Neural progenitor cell (in vitro differentiated cells): Measurements from ENCODE around the gene TNNC1.

ENCODE experiments used
- EZH2phosphoT487 ChIP-seq: fragments of 200-600 bp; sonication (generic); IDR thresholded peaks from 2 replicates; pipeline ENCODE4 v1.6.1; 2017; ENCODE audit warnings: antibody characterized with exemption
- TF ChIP-seq, protein P1 (sequence below): fragments of 200-600 bp; sonication (generic); IDR thresholded peaks from 2 replicates; pipeline ENCODE4 v1.5.1; 2017; ENCODE audit warnings: antibody characterized with exemption, mild to moderate bottlenecking

DNA sequence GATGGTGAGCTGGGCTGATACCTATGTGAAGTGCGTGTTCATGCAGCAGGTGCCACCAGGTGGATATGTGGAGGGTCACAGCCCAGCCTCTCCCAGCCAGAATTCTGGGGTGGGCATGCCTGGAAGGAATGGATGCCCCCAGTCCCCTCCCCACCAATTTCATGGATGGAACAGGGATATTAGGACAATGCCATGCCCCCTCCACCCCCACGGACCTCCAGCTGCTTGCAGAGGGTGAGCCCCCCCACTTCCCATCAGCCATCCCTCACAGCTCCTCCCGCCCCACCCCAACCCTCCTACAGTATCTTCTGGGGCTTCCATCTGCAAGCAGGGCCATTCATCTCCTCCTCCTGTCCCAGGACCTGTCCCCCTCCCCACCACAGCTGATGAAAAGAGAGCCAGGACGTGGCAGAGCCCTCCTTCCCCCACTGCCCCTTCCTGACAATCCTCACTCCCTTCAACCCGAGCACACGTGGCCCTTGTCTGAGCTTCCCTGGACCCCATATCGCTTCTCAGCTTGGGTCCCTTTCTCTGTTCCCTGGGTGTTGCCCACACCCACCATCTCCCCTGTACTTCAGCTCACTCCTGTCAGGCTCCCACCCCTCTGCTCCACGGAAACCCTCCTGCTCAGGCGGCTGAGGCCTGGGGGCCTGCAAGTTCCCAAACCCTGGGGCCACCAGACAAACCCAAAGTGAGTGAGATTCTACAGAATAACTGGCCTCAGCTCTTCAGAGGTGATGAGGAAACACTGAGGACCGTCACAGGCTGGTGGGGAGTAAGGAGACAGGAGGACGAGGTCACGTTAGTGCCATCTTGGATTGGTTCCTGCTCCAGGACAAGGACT lies 6.1 kb downstream of the TNNC1 start:
- TF ChIP-seq, protein P1, sequence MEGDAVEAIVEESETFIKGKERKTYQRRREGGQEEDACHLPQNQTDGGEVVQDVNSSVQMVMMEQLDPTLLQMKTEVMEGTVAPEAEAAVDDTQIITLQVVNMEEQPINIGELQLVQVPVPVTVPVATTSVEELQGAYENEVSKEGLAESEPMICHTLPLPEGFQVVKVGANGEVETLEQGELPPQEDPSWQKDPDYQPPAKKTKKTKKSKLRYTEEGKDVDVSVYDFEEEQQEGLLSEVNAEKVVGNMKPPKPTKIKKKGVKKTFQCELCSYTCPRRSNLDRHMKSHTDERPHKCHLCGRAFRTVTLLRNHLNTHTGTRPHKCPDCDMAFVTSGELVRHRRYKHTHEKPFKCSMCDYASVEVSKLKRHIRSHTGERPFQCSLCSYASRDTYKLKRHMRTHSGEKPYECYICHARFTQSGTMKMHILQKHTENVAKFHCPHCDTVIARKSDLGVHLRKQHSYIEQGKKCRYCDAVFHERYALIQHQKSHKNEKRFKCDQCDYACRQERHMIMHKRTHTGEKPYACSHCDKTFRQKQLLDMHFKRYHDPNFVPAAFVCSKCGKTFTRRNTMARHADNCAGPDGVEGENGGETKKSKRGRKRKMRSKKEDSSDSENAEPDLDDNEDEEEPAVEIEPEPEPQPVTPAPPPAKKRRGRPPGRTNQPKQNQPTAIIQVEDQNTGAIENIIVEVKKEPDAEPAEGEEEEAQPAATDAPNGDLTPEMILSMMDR = no peak
- TF ChIP-seq EZH2phosphoT487 = no peak
